GM12865 (cell line): ENCODE measurements around the gene CFAP157.

Experiments used
- DNase-seq: peaks from one replicate; pipeline ENCODE4 v3.0.0; 2010; ENCODE audit warnings: low read depth
- H3K4me3 ChIP-seq: 2 replicates; pipeline ENCODE4 v1.5.1; 2011; ENCODE audit warnings: mild to moderate bottlenecking, low read depth, low read length, control low read depth
- CTCF ChIP-seq: IDR thresholded peaks from 2 replicates; pipeline ENCODE4 v1.5.1; 2011; ENCODE audit warnings: low read length, control low read depth, low read depth, inconsistent platforms; ENCODE audit not compliant: insufficient read depth; ENCODE audit errors: missing control alignments

CFAP157 gene

DNA sequence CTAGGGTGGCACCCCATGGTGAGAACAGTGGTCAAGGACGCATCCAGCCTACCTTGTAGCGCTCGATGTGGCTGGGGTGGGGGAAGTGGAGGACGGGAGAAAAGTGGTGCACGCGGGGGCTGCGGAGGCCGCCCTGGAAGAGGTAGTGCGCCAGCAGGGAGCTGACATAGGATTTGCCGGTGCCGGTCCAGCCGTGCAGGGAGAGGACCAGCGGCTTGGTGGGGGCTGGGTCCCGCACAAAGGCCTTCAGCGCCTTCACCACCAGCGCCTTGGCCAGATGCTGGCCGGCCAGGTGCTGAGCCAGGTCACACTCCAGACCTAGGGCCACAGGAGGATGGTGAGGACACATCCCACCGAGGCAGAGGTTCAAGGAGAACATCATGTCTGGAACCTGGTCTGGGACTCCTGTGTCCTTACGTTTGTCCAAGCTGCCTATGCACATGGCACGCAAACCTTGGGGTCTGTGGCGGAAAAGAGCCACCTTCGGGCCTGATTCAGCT, 27.5 kb downstream of the CFAP157 start:
- no peak for DNase-seq
- H3K4me3 ChIP-seq = peak overlapping the region; percentile 69
- no peak for TF ChIP-seq CTCF

GRCh38 chr9:127734747-127735529, 28.1 kb downstream of the CFAP157 start, which contains the start of gene TOR2A:
TOR2A (minus strand) TSS chr9:127735294; CDS start chr9:127735270, 24 bp downstream.
- DNase-seq = peak; percentile 98
- peak; percentile 92 for TF ChIP-seq CTCF
- H3K4me3 ChIP-seq = peak within 1 kb of the TSS; percentile 69

GRCh38 chr9:127735530-127736185, 28.9 kb downstream of the CFAP157 start:
- no peak overlapping the region for H3K4me3 ChIP-seq
- DNase-seq = no peak
- no peak for TF ChIP-seq CTCF

- DNase-seq = no peak
- H3K4me3 ChIP-seq = no peak overlapping the region
- no peak for TF ChIP-seq CTCF
Measured at GRCh38 chr9:127738666-127739065, 31.9 kb downstream of the CFAP157 start.

DNA sequence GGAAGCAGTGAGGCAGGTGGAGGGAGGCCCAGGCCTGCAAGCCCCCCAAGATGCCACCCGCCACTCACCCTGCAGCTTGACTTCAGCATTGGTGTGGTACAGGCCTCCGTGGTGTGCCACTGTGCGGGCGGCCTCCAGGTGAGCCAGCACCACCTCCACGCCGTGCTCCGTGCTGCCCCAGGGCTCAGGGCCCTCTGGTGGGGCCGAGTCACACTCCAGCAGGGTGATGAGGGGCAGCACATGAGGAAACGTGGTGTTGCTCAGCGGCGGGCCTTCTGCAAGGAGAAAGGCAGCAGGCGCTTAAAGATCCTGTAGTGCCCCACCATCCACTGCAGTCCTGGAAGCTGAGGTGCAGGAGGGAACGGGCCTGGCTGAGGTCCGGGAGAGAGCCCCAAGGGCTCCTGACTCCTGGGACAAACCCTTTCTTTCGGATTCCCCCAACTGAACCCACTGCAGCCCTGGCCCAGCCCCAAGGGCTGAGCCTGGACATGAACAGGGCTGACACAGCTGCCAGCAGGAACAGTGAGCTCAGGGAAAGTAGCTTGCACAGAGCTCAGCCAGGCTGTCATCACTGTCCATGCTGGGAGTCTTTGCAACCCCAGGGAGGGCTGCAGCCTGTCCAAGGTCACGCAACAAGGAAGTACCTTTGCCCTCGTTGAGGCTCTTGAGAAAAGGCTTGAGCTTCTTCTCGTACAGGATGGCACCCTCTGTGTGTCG, 33.0 kb downstream of the CFAP157 start:
- DNase-seq = no peak
- no peak for TF ChIP-seq CTCF

GRCh38 chr9:127741831-127742434, 35.1 kb downstream of the CFAP157 start:
- no peak for DNase-seq
- no peak for TF ChIP-seq CTCF
- no peak overlapping the region for H3K4me3 ChIP-seq

More for the DNA sequence above, 33.0 kb downstream of the CFAP157 start:
- no peak overlapping the region for H3K4me3 ChIP-seq
